ENCODE data around the gene TNFRSF21. TPM values are rescaled to one million over a fixed set of nuclear protein-coding genes. Genes with fewer than 3 reads are reported as not detected.

TNFRSF21 gene
- total and polyA plus RNA-seq, 10 of the 15 experiments (the other 5 are each of a cell fraction or from before 2014, with no cell fraction given): 0.09 to 1.0 (median 0.27) TPM

DNA sequence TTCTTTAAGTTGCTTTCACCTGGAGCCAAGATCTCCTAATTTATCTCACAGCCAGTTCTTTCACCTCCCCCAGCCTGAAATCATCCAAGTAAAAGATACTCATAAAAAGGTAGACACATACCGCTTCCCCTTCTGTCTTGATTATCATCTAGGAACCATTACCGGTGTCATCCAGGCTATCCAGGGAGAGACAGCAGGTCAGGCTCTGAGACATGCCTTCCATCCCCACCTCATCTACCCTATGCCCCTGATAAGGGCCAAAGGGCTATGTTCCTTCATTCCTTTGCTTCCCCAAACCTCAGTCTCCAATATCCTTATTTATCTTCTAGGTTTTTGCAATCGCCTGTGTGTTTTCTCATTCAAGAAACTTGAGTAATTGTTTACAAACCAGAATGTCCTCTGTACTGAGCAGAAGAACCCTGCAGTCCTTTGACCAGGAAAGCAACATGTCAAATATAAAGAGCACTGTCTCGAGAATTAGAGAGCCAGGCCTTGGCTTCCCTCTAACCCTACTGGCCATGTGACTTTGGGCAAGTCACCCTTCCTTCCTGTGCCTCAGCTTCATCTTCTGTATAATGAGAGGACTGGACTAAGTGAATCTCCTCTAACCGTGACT is 41.0 kb downstream of the TNFRSF21 start:
- SMC1A ChIA-PET (ENCODE audit: uncharacterized antibody, unreplicated experiment): no interaction called here
- no peak for DNase-seq (ENCODE audit: low read depth, low spot score)
- in situ Hi-C loops (cut with MboI): no loop called here
- RAD21 ChIA-PET (ENCODE audit: unreplicated experiment): no interaction called here
- no peak overlapping the region for H2AFZ ChIP-seq (ENCODE audit: control insufficient read depth, low read depth, low read length)
- H3K27me3 ChIP-seq (replicated peaks in 1 of 2; ENCODE audit: control insufficient read depth in 2 of 2, insufficient read depth in 2 of 2, low read length in 1 of 2): 0 out of 4 replicates have a peak, but pooled peaks cover 0 to 2% of the 10 kb centered on the region in 2 experiments
- H3K4me2 ChIP-seq (ENCODE audit: control insufficient read depth, insufficient read depth): no peak overlapping the region
- H3K9ac ChIP-seq (ENCODE audit: control insufficient read depth, insufficient read depth, low read length): no peak overlapping the region
- intact Hi-C loops (cut with micrococcal nuclease; ENCODE audit: unreplicated experiment): no loop called here
- BruUV-seq (replicated peaks): no TSS peak
- H3K4me3 ChIP-seq: no peak overlapping the region
- POLR2A ChIA-PET: no interaction called here
- ATAC-seq: no peak
- H3K9me3 ChIP-seq (replicated peaks; ENCODE audit: control insufficient read depth, insufficient read depth, low read length): no peaks in the 10 kb centered on the region
- CTCF ChIA-PET: no interaction called here
- TF ChIP-seq CHD1 (IDR thresholded peaks at IDR 0.05; ENCODE audit: low read depth, low read length) (no peak), WRNIP1 (IDR thresholded peaks at IDR 0.05; ENCODE audit: borderline replicate concordance, low read depth, low read length) (no peak), NR2C1 (IDR thresholded peaks at IDR 0.05) (no peak), TCF7 (IDR thresholded peaks at IDR 0.05; ENCODE audit: borderline replicate concordance) (no peak), EED (IDR thresholded peaks at IDR 0.05; ENCODE audit: low read depth) (no peak), NFYB (IDR thresholded peaks at IDR 0.05; ENCODE audit: insufficient read depth, low read depth, low read length) (no peak), SMC3 (IDR thresholded peaks at IDR 0.05; ENCODE audit: borderline replicate concordance, low read length) (no peak)
- TF ChIP-seq, protein P1, sequence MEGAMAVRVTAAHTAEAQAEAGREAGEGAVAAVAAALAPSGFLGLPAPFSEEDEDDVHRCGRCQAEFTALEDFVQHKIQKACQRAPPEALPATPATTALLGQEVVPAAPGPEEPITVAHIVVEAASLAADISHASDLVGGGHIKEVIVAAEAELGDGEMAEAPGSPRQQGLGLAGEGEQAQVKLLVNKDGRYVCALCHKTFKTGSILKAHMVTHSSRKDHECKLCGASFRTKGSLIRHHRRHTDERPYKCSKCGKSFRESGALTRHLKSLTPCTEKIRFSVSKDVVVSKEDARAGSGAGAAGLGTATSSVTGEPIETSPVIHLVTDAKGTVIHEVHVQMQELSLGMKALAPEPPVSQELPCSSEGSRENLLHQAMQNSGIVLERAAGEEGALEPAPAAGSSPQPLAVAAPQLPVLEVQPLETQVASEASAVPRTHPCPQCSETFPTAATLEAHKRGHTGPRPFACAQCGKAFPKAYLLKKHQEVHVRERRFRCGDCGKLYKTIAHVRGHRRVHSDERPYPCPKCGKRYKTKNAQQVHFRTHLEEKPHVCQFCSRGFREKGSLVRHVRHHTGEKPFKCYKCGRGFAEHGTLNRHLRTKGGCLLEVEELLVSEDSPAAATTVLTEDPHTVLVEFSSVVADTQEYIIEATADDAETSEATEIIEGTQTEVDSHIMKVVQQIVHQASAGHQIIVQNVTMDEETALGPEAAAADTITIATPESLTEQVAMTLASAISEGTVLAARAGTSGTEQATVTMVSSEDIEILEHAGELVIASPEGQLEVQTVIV (IDR thresholded peaks at IDR 0.05; ENCODE audit: borderline replicate concordance, partially characterized antibody): no peak
- TF ChIP-seq, protein P2, sequence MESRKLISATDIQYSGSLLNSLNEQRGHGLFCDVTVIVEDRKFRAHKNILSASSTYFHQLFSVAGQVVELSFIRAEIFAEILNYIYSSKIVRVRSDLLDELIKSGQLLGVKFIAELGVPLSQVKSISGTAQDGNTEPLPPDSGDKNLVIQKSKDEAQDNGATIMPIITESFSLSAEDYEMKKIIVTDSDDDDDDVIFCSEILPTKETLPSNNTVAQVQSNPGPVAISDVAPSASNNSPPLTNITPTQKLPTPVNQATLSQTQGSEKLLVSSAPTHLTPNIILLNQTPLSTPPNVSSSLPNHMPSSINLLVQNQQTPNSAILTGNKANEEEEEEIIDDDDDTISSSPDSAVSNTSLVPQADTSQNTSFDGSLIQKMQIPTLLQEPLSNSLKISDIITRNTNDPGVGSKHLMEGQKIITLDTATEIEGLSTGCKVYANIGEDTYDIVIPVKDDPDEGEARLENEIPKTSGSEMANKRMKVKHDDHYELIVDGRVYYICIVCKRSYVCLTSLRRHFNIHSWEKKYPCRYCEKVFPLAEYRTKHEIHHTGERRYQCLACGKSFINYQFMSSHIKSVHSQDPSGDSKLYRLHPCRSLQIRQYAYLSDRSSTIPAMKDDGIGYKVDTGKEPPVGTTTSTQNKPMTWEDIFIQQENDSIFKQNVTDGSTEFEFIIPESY (IDR thresholded peaks at IDR 0.05): no peak
- TF ChIP-seq, protein P3, sequence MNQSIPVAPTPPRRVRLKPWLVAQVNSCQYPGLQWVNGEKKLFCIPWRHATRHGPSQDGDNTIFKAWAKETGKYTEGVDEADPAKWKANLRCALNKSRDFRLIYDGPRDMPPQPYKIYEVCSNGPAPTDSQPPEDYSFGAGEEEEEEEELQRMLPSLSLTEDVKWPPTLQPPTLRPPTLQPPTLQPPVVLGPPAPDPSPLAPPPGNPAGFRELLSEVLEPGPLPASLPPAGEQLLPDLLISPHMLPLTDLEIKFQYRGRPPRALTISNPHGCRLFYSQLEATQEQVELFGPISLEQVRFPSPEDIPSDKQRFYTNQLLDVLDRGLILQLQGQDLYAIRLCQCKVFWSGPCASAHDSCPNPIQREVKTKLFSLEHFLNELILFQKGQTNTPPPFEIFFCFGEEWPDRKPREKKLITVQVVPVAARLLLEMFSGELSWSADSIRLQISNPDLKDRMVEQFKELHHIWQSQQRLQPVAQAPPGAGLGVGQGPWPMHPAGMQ (IDR thresholded peaks at IDR 0.05; ENCODE audit: borderline replicate concordance): no peak
- TF ChIP-seq, protein P4, sequence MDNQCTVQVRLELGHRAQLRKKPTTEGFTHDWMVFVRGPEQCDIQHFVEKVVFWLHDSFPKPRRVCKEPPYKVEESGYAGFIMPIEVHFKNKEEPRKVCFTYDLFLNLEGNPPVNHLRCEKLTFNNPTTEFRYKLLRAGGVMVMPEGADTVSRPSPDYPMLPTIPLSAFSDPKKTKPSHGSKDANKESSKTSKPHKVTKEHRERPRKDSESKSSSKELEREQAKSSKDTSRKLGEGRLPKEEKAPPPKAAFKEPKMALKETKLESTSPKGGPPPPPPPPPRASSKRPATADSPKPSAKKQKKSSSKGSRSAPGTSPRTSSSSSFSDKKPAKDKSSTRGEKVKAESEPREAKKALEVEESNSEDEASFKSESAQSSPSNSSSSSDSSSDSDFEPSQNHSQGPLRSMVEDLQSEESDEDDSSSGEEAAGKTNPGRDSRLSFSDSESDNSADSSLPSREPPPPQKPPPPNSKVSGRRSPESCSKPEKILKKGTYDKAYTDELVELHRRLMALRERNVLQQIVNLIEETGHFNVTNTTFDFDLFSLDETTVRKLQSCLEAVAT (IDR thresholded peaks at IDR 0.05): no peak
- H3K36me3 ChIP-seq (ENCODE audit: control insufficient read depth in 2 of 2, insufficient read depth in 2 of 2, low read length in 1 of 2): no peaks in the 10 kb centered on the region
- H4K20me1 ChIP-seq (ENCODE audit: control insufficient read depth, insufficient read depth): no peaks in the 10 kb centered on the region
- no peaks in the 10 kb centered on the region for H3K79me2 ChIP-seq (ENCODE audit: control insufficient read depth, insufficient read depth, low read length)
- H3K4me1 ChIP-seq (ENCODE audit: control insufficient read depth, insufficient read depth, low read length): no peaks in the 10 kb centered on the region
- no peak for FAIRE-seq
- H3K27ac ChIP-seq (ENCODE audit: control insufficient read depth, insufficient read depth): no peak overlapping the region
- WGBS (ENCODE audit: insufficient coverage, insufficient replicate concordance, low lambda C conversion rate, missing lambda C conversion rate): 23% methylated on average over 5 of the region's 5 CpGs
